DMS53 treated with DMSO at 0.1 percent for 48 hours (cell line): ENCODE data around the gene PRKAR1A.
A peak's percentile ranks its signal among the peaks of the same experiment; 100 is the strongest.

ENCODE experiments used
- DNase-seq: peaks from one replicate; lab custom pipeline; 2025; ENCODE audit not compliant: unreplicated experiment; lab: John Stamatoyannopoulos, UW

The PRKAR1A gene

DNA sequence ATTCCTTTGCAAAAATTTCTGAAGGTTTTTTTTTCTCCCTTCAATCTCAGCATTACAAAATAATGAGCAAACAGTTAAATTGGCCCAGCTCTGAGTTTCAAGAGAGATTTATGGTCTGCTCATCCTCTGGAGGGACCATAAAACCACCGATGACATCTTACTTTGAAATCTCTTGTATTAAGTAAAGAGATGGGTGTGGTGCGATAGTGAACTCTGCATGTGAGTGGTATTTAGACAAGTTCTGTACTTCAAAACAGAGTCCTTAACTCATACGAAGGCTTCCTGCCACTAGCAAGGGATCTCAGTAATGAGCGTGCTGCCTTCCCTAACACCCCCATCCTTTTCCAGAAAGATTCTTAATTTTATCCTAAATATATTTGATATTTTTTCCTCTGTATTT, 86.9 kb downstream of the PRKAR1A start:
- no peak for DNase-seq

DNA sequence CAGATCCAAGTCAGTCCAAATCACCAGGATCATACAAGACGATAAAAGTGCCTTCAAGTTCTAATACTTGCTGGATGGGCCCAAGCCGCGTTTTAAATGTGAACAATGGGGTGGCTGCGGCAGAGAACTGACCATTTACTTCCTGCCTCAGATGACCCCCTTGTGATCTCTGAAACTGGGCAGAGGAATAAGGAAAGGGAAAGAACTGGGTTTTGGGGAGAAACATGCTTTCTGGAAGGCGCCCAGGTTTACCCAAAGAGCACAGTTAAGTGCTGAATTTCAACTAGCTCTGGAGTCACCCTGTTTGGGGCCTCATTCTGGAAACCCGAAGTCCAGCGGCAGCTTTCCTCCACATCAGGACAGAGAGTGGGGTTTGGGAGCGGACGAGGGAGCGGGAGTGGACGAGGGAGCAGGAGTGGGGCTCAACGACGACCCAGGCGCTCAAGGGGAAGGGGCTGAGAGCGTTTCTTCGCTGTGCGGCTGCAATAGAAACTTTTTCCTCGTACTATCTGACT, 87.4 kb downstream of the PRKAR1A start:
- no peak for DNase-seq

DNA sequence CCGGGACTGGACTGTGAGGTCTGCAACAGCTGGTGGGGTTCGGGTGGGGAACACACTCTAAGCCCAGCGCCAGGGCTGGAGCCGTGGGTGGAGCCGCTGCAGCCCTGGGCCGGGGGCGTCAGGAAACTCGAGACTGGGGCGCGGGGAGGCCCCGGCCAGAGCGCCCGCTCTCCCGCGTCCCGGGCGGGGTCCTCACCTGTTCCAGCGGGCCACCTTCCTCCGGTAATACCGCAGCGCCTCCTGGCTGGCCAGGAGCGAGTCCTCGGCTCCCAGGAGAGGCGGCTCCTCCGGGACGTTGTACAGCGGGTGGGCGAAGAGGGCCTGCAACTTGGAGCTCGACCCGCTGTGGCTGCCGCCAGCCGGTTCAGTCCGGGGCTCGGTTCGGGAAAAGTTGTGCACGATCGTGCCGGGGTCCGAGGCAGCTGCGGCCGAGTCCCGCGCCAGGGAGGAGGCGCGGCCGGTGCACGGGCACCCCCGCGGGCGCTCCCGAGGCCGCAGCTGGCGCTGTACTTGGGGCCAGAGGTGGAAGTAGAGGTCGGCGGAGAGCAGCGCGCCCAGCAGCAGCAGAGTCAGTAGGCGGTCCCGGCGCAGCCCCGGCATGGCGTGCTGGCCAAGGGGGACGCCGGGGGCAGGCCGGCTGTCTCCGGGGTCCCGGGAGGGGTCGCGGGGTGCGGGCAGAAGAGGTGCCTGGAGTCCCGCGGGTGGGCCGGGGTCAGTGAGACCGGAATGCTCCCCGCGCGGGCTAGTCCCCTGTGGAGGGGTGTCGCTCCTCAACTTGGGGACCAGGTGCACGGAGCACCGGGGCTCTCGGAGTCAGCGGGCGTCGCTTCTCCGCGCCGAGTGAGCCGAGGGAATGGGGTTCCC, 88.1 kb downstream of the PRKAR1A start:
- peak; percentile 29 for DNase-seq
